ENCODE data around the gene NHLRC1. TPM values are rescaled to one million over a fixed set of nuclear protein-coding genes. Genes with fewer than 3 reads are reported as not detected.

NHLRC1 gene
- total and polyA plus RNA-seq, 7 donors, result 0.84 to 3.2 (median 2.2) TPM

- H3K36me3 ChIP-seq (ENCODE audit: insufficient read depth in 1 of 2, low read depth in 1 of 2), result peaks cover 9 to 91% of the 10 kb centered on the region in 2 donors
Measured at GRCh38 chr6:18136260-18136659, 13.8 kb upstream of the NHLRC1 start.

DNA sequence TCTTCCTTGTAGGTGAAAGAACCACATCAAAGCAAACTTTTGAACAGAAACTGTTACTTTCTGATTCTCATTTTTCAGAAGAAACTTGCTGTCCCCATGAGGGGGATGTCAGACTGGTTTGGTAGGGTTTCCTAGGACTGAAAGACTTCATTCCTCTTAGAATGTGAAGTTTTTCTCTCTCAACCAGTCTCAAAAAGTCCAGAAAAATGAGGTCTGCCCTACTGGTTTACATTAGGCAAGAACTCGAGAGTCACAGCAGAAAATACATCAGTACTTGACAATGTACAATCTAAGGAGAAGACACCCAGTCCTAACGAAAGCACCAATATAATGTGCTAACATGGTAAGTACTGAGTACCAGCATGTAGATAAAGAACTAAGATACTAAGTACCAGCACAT, 12.7 kb upstream of the NHLRC1 start:
- Histone ChIP-seq H3K9me3 (no peaks in the 10 kb centered on the region), H3K27me3 (ENCODE audit: insufficient read depth in 3 of 3, low read length in 2 of 3) (no peaks in the 10 kb centered on the region), H3K4me1 (no peaks in the 10 kb centered on the region), H3K4me3 (no peak overlapping the region), H3K27ac (no peak overlapping the region), H3K36me3 (ENCODE audit: insufficient read depth in 1 of 2, low read depth in 1 of 2) (peaks cover 7 to 93% of the 10 kb centered on the region in 2 donors)
- 91 to 98% (median 93%) methylated on average over 2 of the region's 2 CpGs for WGBS, 3 donors
- TF ChIP-seq, protein P1, sequence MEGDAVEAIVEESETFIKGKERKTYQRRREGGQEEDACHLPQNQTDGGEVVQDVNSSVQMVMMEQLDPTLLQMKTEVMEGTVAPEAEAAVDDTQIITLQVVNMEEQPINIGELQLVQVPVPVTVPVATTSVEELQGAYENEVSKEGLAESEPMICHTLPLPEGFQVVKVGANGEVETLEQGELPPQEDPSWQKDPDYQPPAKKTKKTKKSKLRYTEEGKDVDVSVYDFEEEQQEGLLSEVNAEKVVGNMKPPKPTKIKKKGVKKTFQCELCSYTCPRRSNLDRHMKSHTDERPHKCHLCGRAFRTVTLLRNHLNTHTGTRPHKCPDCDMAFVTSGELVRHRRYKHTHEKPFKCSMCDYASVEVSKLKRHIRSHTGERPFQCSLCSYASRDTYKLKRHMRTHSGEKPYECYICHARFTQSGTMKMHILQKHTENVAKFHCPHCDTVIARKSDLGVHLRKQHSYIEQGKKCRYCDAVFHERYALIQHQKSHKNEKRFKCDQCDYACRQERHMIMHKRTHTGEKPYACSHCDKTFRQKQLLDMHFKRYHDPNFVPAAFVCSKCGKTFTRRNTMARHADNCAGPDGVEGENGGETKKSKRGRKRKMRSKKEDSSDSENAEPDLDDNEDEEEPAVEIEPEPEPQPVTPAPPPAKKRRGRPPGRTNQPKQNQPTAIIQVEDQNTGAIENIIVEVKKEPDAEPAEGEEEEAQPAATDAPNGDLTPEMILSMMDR (IDR thresholded peaks at IDR 0.05), result no peak
- intact Hi-C loops (cut with DNase I), result no loop called here
- DNase-seq (no peak), ATAC-seq (no peak)

More at GRCh38 chr6:18136260-18136659, 13.8 kb upstream of the NHLRC1 start:
- Histone ChIP-seq H3K4me3 (no peak overlapping the region), H3K4me1 (no peaks in the 10 kb centered on the region), H3K9me3 (no peaks in the 10 kb centered on the region), H3K27ac (no peak overlapping the region), H3K27me3 (ENCODE audit: insufficient read depth in 3 of 3, low read length in 2 of 3) (no peaks in the 10 kb centered on the region)
- DNase-seq (no peak), ATAC-seq (no peak)
- TF ChIP-seq, protein P1 (IDR thresholded peaks at IDR 0.05), result no peak
- WGBS, 3 donors, result 92 to 96% (median 94%) methylated on average over 10 of the region's 10 CpGs
- intact Hi-C loops (cut with DNase I), result no loop called here

DNA sequence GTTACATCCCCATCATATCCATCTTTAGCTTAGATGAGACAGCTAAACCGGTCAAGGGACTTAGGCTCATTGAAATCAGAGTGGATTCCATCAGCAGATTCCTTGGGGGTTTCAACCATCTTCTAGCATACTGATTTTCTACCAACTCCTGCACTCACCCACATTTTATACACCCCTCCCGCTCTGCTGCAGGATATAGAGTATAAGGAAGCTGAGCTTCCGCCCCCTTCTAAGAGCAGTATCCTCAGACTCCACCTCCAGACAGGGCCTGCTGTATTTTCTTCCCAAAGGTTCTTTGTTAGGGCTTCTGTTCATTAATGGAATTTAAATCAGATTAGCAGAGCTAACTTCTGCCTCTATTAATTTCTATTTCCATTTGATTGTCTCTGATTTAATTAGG, 9.9 kb upstream of the NHLRC1 start:
- no peak for ATAC-seq

GRCh38 chr6:18126121-18126520, 3.6 kb upstream of the NHLRC1 start:
- no peak overlapping the region for H3K27ac ChIP-seq
- no peak overlapping the region for H3K4me3 ChIP-seq
- TF ChIP-seq, protein P1 (IDR thresholded peaks at IDR 0.05), result no peak
- DNase-seq (no peak), ATAC-seq (no peak)
- H3K9me3 ChIP-seq, result no peaks in the 10 kb centered on the region
- no peaks in the 10 kb centered on the region for H3K27me3 ChIP-seq (ENCODE audit: insufficient read depth in 3 of 3, low read length in 2 of 3)
- intact Hi-C loops (cut with DNase I), result loop anchor here in 1 of 2 donors (10.0 kb wide), 1 partner anchor 971 kb away; no protein-coding TSS in a partner anchor
- peaks cover 0 to 23% of the 10 kb centered on the region in 2 donors for H3K36me3 ChIP-seq (ENCODE audit: insufficient read depth in 1 of 2, low read depth in 1 of 2)
- WGBS, 3 donors, result 56 to 77% (median 61%) methylated on average over 5 of the region's 5 CpGs
- peaks cover 10% of the 10 kb centered on the region for H3K4me1 ChIP-seq

More for the DNA sequence above, 9.9 kb upstream of the NHLRC1 start:
- no peak overlapping the region for H3K27ac ChIP-seq
- DNase-seq, result no peak
- H3K4me3 ChIP-seq, result no peak overlapping the region
- H3K36me3 ChIP-seq (ENCODE audit: insufficient read depth in 1 of 2, low read depth in 1 of 2), result peaks cover 3 to 80% of the 10 kb centered on the region in 2 donors
- no peaks in the 10 kb centered on the region for H3K4me1 ChIP-seq
- TF ChIP-seq, protein P1 (IDR thresholded peaks at IDR 0.05), result no peak
- H3K27me3 ChIP-seq (ENCODE audit: insufficient read depth in 3 of 3, low read length in 2 of 3), result no peaks in the 10 kb centered on the region
- WGBS, 3 donors, result 96 to 99% (median 98%) methylated on average over 3 of the region's 3 CpGs
- intact Hi-C loops (cut with DNase I), result no loop called here
- no peaks in the 10 kb centered on the region for H3K9me3 ChIP-seq

- Histone ChIP-seq H3K4me1 (peaks cover 12% of the 10 kb centered on the region), H3K27ac (peak overlapping the region; percentile 77), H3K4me3 (peak overlapping the region; percentile 73), H3K27me3 (ENCODE audit: insufficient read depth in 3 of 3, low read length in 2 of 3) (no peaks in the 10 kb centered on the region), H3K9me3 (no peaks in the 10 kb centered on the region), H3K36me3 (ENCODE audit: insufficient read depth in 1 of 2, low read depth in 1 of 2) (no peaks in the 10 kb centered on the region)
- no peak for DNase-seq
- peak in 2 of 4 donors; percentile 13 to 16 for ATAC-seq
- intact Hi-C loops (cut with DNase I), result loop anchor here (2.0 to 10.0 kb wide), 4 partner anchors 134 to 967 kb away; partner anchors contain the start of gene KIF13A (in 2 of the 2)
- 62 to 71% (median 63%) methylated on average over 19 of the region's 19 CpGs for WGBS, 3 donors
- TF ChIP-seq, protein P1 (IDR thresholded peaks at IDR 0.05), result no peak
Measured at GRCh38 chr6:18121580-18122127, 823 bp downstream of the NHLRC1 start.
